HG03095 (cell line): ENCODE measurements around the gene ASS1.
"Not testable (repeated sequence)": the region's sequence is repeated elsewhere in the genome, so short reads cannot be mapped to it uniquely, and the experiment has no call there.

Experiments
- ATAC-seq: cut with Tn5 transposase; IDR thresholded peaks from one replicate; pipeline ENCODE4 v1.9.1; 2021; ENCODE audit warnings: moderate library complexity; ENCODE audit not compliant: unreplicated experiment

Gene ASS1

GRCh38 chr9:130444565-130445221, at the start of gene ASS1:
ASS1 (plus strand) TSS chr9:130444961; CDS start chr9:130452229, 7,268 bp downstream.
- ATAC-seq = no peak

- ATAC-seq = no peak
Observed at GRCh38 chr9:130395810-130396435, 48.8 kb upstream of the ASS1 start.

- no peak for ATAC-seq
Observed at GRCh38 chr9:130396581-130396980, 48.2 kb upstream of the ASS1 start.

- no peak for ATAC-seq
Observed at GRCh38 chr9:130398487-130399240, 46.1 kb upstream of the ASS1 start.

- ATAC-seq = no peak
Observed at GRCh38 chr9:130399768-130400167, 45.0 kb upstream of the ASS1 start.

- no peak for ATAC-seq
Observed at GRCh38 chr9:130400870-130401269, 43.9 kb upstream of the ASS1 start.

- not testable (repeated sequence) for ATAC-seq
Observed at GRCh38 chr9:130401742-130402141, 43.0 kb upstream of the ASS1 start.

GRCh38 chr9:130402243-130402642, 42.5 kb upstream of the ASS1 start:
- no peak for ATAC-seq

GRCh38 chr9:130402645-130403440, 41.9 kb upstream of the ASS1 start:
- no peak for ATAC-seq

GRCh38 chr9:130405657-130406257, 39.0 kb upstream of the ASS1 start:
- no peak for ATAC-seq

GRCh38 chr9:130406278-130406895, 38.4 kb upstream of the ASS1 start:
- no peak for ATAC-seq

- no peak for ATAC-seq
Observed at GRCh38 chr9:130407916-130408663, 36.7 kb upstream of the ASS1 start.

- ATAC-seq = no peak
Observed at GRCh38 chr9:130408669-130409068, 36.1 kb upstream of the ASS1 start.

- ATAC-seq = no peak
Observed at GRCh38 chr9:130409246-130409645, 35.5 kb upstream of the ASS1 start.

GRCh38 chr9:130410443-130410842, 34.3 kb upstream of the ASS1 start:
- no peak for ATAC-seq

GRCh38 chr9:130411566-130411915, 33.2 kb upstream of the ASS1 start:
- no peak for ATAC-seq

- ATAC-seq = no peak
Observed at GRCh38 chr9:130414081-130414731, 30.6 kb upstream of the ASS1 start.

- no peak for ATAC-seq
Observed at GRCh38 chr9:130414910-130415746, 29.6 kb upstream of the ASS1 start.
